Neuronal stem cell (in vitro differentiated cells): Measurements from ENCODE around the gene SHCBP1.

Experiments used
- DNase-seq: peaks from one replicate; pipeline ENCODE4 v3.0.0-alpha.2; 2013; ENCODE audit warnings: low spot score
- H2AFZ ChIP-seq: one replicate; pipeline ENCODE4 v1.6.1; 2013; ENCODE audit warnings: mild to moderate bottlenecking, low read length, inconsistent platforms
- H2AK5ac ChIP-seq: 2 replicates; pipeline ENCODE4 v1.6.1; 2013; ENCODE audit warnings: low read depth, mild to moderate bottlenecking, inconsistent platforms, low read length, moderate library complexity, mixed read lengths
- H2BK120ac ChIP-seq: 2 replicates; pipeline ENCODE4 v1.6.1; 2013; ENCODE audit warnings: low read depth, mild to moderate bottlenecking, inconsistent platforms, low read length, moderate library complexity, mixed read lengths
- H2BK12ac ChIP-seq: one replicate; pipeline ENCODE4 v1.6.1; 2013; ENCODE audit warnings: low read length, inconsistent platforms
- H2BK15ac ChIP-seq: 2 replicates; pipeline ENCODE4 v1.6.1; 2013; ENCODE audit warnings: mild to moderate bottlenecking, low read length, inconsistent platforms, mixed read lengths
- H2BK5ac ChIP-seq: one replicate; pipeline ENCODE4 v1.6.1; 2013; ENCODE audit warnings: inconsistent platforms, mild to moderate bottlenecking, low read length, moderate library complexity
- H3K14ac ChIP-seq: one replicate; pipeline ENCODE4 v1.6.1; 2013; ENCODE audit warnings: low read length, inconsistent platforms
- H3K18ac ChIP-seq: 2 replicates; pipeline ENCODE4 v1.6.1; 2013; ENCODE audit warnings: low read length, inconsistent platforms
- H3K23ac ChIP-seq: 2 replicates; pipeline ENCODE4 v1.6.1; 2013; ENCODE audit warnings: low read depth, mild to moderate bottlenecking, mixed read lengths, low read length, inconsistent platforms; ENCODE audit not compliant: poor library complexity
- H3K27ac ChIP-seq: replicated peaks from 3 replicates; pipeline ENCODE4 v1.5.1; 2013; ENCODE audit warnings: low read length, inconsistent platforms
- H3K27me3 ChIP-seq, 3 experiments: 2 replicates each; pipeline ENCODE4 v1.6.1; 2013; ENCODE audit warnings: low read length in 3 of 3, mild to moderate bottlenecking in 2 of 3, inconsistent platforms in 1 of 3, low read depth in 1 of 3, mixed read lengths in 1 of 3, moderate library complexity in 1 of 3; ENCODE audit not compliant: control insufficient read depth in 3 of 3, insufficient read depth in 3 of 3
- H3K36me3 ChIP-seq, 2 donors: replicated peaks in 1 of 2; 2 replicates each; pipeline ENCODE4 v1.6.1; 2013; ENCODE audit warnings: low read length in 2 of 2; ENCODE audit not compliant: control insufficient read depth in 2 of 2, insufficient read depth in 2 of 2
- H3K4ac ChIP-seq: 2 replicates; pipeline ENCODE4 v1.6.1; 2013; ENCODE audit warnings: inconsistent platforms, mild to moderate bottlenecking, low read length, moderate library complexity
- H3K4me1 ChIP-seq, 2 donors: 1 replicate in 1 of 2; 2 replicates in 1 of 2; pipeline ENCODE4 v1.6.1; 2013; ENCODE audit warnings: low read length in 2 of 2, low read depth in 1 of 2; ENCODE audit not compliant: control insufficient read depth in 2 of 2, insufficient read depth in 1 of 2
- H3K4me2 ChIP-seq: one replicate; pipeline ENCODE4 v1.6.1; 2013; ENCODE audit warnings: mild to moderate bottlenecking, low read length, inconsistent platforms; ENCODE audit not compliant: insufficient read depth, poor library complexity, severe bottlenecking
- H3K4me3 ChIP-seq, 2 donors: 2 replicates each; pipeline ENCODE4 v1.5.1; 2013; ENCODE audit warnings: low read length in 2 of 2, mild to moderate bottlenecking in 2 of 2, inconsistent platforms in 1 of 2, moderate library complexity in 1 of 2
- H3K79me1 ChIP-seq: one replicate; pipeline ENCODE4 v1.6.1; 2013; ENCODE audit warnings: low read depth, mild to moderate bottlenecking, inconsistent platforms, low read length, moderate library complexity
- H3K9ac ChIP-seq: one replicate; pipeline ENCODE4 v1.6.1; 2013; ENCODE audit warnings: mild to moderate bottlenecking, low read depth, low read length, inconsistent platforms; ENCODE audit not compliant: poor library complexity
- H3K9me3 ChIP-seq, 2 donors: replicated peaks in 1 of 2; 2 replicates each; pipeline versions ENCODE3 to v1.6.1; 2013; ENCODE audit warnings: low read length in 2 of 2, mild to moderate bottlenecking in 2 of 2, inconsistent platforms in 1 of 2, low read depth in 1 of 2, mixed read lengths in 1 of 2, moderate library complexity in 1 of 2; ENCODE audit not compliant: control insufficient read depth in 2 of 2, insufficient read depth in 1 of 2
- H4K8ac ChIP-seq: one replicate; pipeline ENCODE4 v1.6.1; 2013; ENCODE audit warnings: low read depth, mild to moderate bottlenecking, inconsistent platforms, low read length, moderate library complexity
- H4K91ac ChIP-seq: one replicate; pipeline ENCODE4 v1.6.1; 2013; ENCODE audit warnings: low read length, low read depth, mild to moderate bottlenecking, inconsistent platforms; ENCODE audit not compliant: poor library complexity
- WGBS, 2 donors: extraction: QIAGEN DNeasy Blood & Tissue Kit; methylation state at CpG; one replicate each; pipeline ENCODE4 v1.1.7; 2013; ENCODE audit warnings: missing lambda C conversion rate in 2 of 2, mixed read lengths in 1 of 2; ENCODE audit not compliant: insufficient read length in 2 of 2, insufficient replicate concordance in 1 of 2; ENCODE audit errors: extremely low coverage in 2 of 2; 5-methylcytosine and 5-hydroxymethylcytosine counted together

SHCBP1 gene

GRCh38 chr16:46591257-46591656 lies 29.9 kb downstream of the SHCBP1 start:
- H3K14ac ChIP-seq = no peak overlapping the region
- H2BK5ac ChIP-seq = no peak overlapping the region
- H3K27me3 ChIP-seq = no peaks in the 10 kb centered on the region
- H3K23ac ChIP-seq = no peak overlapping the region
- H2BK120ac ChIP-seq = no peak overlapping the region
- H2BK15ac ChIP-seq = no peak overlapping the region
- no peaks in the 10 kb centered on the region for H3K79me1 ChIP-seq
- no peak overlapping the region for H3K4me2 ChIP-seq
- H3K4me1 ChIP-seq = no peaks in the 10 kb centered on the region
- no peak for DNase-seq
- H3K4me3 ChIP-seq = no peak overlapping the region
- H4K91ac ChIP-seq = no peak overlapping the region
- no peak overlapping the region for H2BK12ac ChIP-seq
- no peak overlapping the region for H3K4ac ChIP-seq
- H3K18ac ChIP-seq = no peak overlapping the region
- no peak overlapping the region for H2AFZ ChIP-seq
- no peak overlapping the region for H3K9ac ChIP-seq
- no peak overlapping the region for H3K27ac ChIP-seq
- no CpG with 5 or more reads among the region's 1 CpG for WGBS, 2 donors
- peaks cover 2 to 61% of the 10 kb centered on the region in 2 donors for H3K36me3 ChIP-seq
- H2AK5ac ChIP-seq = no peak overlapping the region
- H4K8ac ChIP-seq = no peak overlapping the region
- H3K9me3 ChIP-seq = peaks cover 0 to 19% of the 10 kb centered on the region in 2 donors

GRCh38 chr16:46586011-46586577 lies 35.1 kb downstream of the SHCBP1 start:
- Histone ChIP-seq H3K18ac (no peak overlapping the region), H2BK15ac (no peak overlapping the region), H3K36me3 (peaks cover 15 to 63% of the 10 kb centered on the region in 2 donors), H3K79me1 (peaks cover 3% of the 10 kb centered on the region), H3K9ac (no peak overlapping the region), H2BK5ac (no peak overlapping the region), H3K27ac (no peak overlapping the region), H3K4ac (no peak overlapping the region), H3K9me3 (peaks cover 3 to 19% of the 10 kb centered on the region in 2 donors), H3K4me1 (no peaks in the 10 kb centered on the region), H2BK120ac (no peak overlapping the region), H3K23ac (no peak overlapping the region), H3K4me3 (no peak overlapping the region), H3K14ac (no peak overlapping the region), H3K4me2 (no peak overlapping the region), H4K91ac (no peak overlapping the region), H4K8ac (no peak overlapping the region), H2BK12ac (no peak overlapping the region), H2AK5ac (no peak overlapping the region), H3K27me3 (no peaks in the 10 kb centered on the region), H2AFZ (no peak overlapping the region)
- no peak for DNase-seq

GRCh38 chr16:46583036-46583435 lies 38.1 kb downstream of the SHCBP1 start:
- Histone ChIP-seq H2BK15ac (no peak overlapping the region), H3K79me1 (peaks cover 3% of the 10 kb centered on the region), H2AK5ac (no peak overlapping the region), H3K18ac (no peak overlapping the region), H2BK12ac (no peak overlapping the region), H3K4me1 (no peaks in the 10 kb centered on the region), H4K8ac (no peak overlapping the region), H4K91ac (no peak overlapping the region), H3K4ac (no peak overlapping the region), H3K36me3 (peaks cover 15 to 79% of the 10 kb centered on the region in 2 donors), H2AFZ (no peak overlapping the region), H3K14ac (no peak overlapping the region), H3K27me3 (no peaks in the 10 kb centered on the region), H3K27ac (no peak overlapping the region), H3K4me2 (no peak overlapping the region), H2BK120ac (no peak overlapping the region), H3K9ac (no peak overlapping the region), H3K23ac (no peak overlapping the region), H3K4me3 (no peak overlapping the region), H3K9me3 (peaks cover 3 to 19% of the 10 kb centered on the region in 2 donors), H2BK5ac (no peak overlapping the region)
- WGBS, 2 donors = no CpG with 5 or more reads among the region's 2 CpGs
- DNase-seq = no peak

GRCh38 chr16:46582313-46582712 lies 38.9 kb downstream of the SHCBP1 start:
- no CpG with 5 or more reads among the region's 1 CpG for WGBS, 2 donors
- H2BK12ac ChIP-seq = no peak overlapping the region

More at GRCh38 chr16:46582313-46582712, 38.9 kb downstream of the SHCBP1 start:
- H3K4me2 ChIP-seq = no peak overlapping the region
- no peaks in the 10 kb centered on the region for H3K27me3 ChIP-seq
- H3K14ac ChIP-seq = no peak overlapping the region
- H3K27ac ChIP-seq = no peak overlapping the region
- H3K4ac ChIP-seq = no peak overlapping the region
- peaks cover 3% of the 10 kb centered on the region for H3K79me1 ChIP-seq
- H3K4me3 ChIP-seq = no peak overlapping the region
- H2AK5ac ChIP-seq = no peak overlapping the region
- H3K36me3 ChIP-seq = peaks cover 15 to 78% of the 10 kb centered on the region in 2 donors
- no peak overlapping the region for H3K23ac ChIP-seq
- DNase-seq = no peak
- H2AFZ ChIP-seq = no peak overlapping the region
- no peak overlapping the region for H4K91ac ChIP-seq
- H2BK120ac ChIP-seq = no peak overlapping the region
- H2BK15ac ChIP-seq = no peak overlapping the region
- no peak overlapping the region for H2BK5ac ChIP-seq
- no peaks in the 10 kb centered on the region for H3K4me1 ChIP-seq
- H3K18ac ChIP-seq = no peak overlapping the region
- no peak overlapping the region for H4K8ac ChIP-seq
- no peak overlapping the region for H3K9ac ChIP-seq
- peaks cover 3 to 17% of the 10 kb centered on the region in 2 donors for H3K9me3 ChIP-seq
